ENCODE results near the gene ADAM19.

The ADAM19 gene

DNA sequence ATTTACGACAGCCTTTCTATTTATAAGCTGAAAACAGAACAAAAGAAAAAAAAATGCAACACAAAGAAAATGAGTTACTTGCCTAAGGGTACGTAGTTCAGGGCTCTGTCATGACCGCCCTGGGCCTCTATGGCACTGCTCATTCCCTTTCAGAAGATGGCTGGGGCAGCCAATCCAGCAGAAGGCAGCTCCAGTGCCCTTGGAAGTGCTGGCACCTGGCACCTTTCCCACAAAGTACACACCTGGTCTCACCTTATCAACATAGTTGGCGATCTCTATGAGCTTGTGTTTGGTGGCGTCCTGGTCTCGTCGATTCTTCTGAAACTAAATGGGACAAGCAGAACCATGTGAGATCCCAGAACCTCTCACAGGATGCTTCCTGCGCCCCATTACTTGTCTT is 62.4 kb downstream of the ADAM19 start:
- TF ChIP-seq, protein P1, sequence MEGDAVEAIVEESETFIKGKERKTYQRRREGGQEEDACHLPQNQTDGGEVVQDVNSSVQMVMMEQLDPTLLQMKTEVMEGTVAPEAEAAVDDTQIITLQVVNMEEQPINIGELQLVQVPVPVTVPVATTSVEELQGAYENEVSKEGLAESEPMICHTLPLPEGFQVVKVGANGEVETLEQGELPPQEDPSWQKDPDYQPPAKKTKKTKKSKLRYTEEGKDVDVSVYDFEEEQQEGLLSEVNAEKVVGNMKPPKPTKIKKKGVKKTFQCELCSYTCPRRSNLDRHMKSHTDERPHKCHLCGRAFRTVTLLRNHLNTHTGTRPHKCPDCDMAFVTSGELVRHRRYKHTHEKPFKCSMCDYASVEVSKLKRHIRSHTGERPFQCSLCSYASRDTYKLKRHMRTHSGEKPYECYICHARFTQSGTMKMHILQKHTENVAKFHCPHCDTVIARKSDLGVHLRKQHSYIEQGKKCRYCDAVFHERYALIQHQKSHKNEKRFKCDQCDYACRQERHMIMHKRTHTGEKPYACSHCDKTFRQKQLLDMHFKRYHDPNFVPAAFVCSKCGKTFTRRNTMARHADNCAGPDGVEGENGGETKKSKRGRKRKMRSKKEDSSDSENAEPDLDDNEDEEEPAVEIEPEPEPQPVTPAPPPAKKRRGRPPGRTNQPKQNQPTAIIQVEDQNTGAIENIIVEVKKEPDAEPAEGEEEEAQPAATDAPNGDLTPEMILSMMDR (IDR thresholded peaks at IDR 0.05): no peak

DNA sequence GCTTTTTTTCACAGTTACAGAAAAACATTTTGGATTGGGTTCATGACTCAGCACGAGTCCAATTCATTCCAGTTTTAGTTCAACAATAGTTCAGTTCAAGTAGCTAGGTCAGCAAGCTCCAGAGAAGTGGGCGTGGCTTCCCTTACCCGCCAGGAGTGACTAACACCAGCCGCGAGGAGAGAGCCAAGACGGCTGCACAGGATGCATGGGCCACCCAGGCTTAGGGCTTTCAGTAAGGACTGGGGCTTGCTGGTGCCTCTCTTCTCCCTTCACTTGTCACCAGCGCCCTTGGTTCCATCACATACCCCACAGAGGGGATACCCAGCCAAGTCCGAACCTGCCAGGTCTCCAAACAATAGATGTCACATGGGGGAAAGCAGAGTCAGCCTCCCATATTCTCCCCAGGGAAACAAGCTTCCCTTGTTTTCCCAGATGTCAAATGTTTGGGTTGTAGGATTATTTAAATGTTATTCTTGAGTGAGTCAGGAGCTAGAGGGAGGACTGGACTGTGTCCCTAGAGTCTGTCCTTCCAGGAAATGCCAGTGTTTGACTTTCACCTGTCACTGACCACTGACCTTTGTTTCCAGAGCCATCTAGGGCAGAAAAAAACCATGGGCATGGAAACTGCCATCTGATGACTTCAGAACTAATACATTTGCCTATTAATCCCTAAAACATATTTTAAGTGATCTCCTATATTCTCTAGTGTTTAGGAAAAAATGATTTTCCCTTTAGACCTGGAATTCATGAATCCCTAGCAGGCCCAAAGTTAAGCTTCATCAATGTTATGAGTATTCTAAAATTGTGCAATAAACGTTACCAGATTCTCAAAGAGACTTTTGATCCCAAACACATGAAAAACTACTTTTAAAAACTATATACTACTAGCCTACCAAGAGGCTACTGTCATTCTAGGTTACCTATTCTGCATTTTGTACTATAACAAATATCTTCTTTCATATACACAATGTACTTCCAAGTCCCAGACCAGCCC is 63.6 kb downstream of the ADAM19 start:
- TF ChIP-seq, protein P1 (IDR thresholded peaks at IDR 0.05): no peak

DNA sequence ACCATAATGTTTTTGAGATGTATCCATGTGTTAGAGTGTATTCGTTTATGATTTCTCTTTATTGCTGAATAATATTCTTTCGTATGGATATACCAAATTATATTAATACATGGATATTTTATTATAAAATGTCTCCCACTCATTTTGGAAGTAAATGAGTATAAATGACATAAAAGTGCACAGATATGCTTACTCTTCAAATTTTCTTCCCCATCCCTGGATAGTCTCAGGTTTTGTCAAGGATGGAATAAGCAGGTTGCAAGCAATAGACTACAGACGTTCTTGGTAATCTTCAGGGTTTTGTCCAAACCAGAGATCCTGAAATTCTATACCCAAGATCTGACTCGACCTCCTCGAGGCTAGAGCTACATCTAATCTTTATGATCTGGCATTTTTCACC is 64.9 kb downstream of the ADAM19 start:
- TF ChIP-seq, protein P1 (IDR thresholded peaks at IDR 0.05): no peak

DNA sequence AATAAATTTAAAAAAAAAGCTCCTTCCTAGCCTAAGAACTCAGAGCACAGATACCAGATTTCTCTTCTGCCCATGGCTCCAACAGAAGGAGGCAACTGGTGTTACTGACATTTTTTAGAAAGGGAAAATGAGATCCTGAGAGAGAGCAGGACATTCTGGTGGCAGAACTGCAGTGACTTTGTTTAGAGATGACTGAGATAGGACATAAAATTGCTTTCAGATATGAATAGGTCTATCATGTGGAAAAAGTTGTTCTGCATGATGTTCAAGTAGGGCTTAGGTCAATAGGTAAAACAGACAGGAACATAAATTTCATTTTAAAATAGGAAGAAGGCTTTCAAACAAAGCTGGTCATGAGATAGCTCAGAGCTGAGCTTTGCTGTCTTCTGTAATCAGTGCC is 66.0 kb downstream of the ADAM19 start:
- TF ChIP-seq, protein P1 (IDR thresholded peaks at IDR 0.05): no peak

DNA sequence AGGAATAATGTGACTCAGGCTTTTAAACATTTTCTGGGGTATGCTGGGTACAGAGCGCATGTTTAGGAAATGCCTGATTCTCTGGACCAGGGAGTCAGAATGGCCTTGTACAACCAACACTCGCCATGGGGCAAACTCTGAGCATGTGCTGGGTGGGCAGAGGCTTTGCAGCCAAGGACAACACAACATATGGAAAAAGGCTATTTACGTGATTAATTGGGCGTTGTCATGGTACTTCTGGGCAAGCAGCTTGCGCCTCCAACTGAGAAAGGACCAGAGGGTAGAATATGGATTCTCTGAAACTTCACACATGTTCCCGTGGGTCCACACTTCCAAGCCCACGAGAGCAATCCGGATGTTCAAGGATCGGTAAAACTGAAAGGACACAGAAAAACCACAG is 66.5 kb downstream of the ADAM19 start:
- TF ChIP-seq, protein P1 (IDR thresholded peaks at IDR 0.05): no peak

DNA sequence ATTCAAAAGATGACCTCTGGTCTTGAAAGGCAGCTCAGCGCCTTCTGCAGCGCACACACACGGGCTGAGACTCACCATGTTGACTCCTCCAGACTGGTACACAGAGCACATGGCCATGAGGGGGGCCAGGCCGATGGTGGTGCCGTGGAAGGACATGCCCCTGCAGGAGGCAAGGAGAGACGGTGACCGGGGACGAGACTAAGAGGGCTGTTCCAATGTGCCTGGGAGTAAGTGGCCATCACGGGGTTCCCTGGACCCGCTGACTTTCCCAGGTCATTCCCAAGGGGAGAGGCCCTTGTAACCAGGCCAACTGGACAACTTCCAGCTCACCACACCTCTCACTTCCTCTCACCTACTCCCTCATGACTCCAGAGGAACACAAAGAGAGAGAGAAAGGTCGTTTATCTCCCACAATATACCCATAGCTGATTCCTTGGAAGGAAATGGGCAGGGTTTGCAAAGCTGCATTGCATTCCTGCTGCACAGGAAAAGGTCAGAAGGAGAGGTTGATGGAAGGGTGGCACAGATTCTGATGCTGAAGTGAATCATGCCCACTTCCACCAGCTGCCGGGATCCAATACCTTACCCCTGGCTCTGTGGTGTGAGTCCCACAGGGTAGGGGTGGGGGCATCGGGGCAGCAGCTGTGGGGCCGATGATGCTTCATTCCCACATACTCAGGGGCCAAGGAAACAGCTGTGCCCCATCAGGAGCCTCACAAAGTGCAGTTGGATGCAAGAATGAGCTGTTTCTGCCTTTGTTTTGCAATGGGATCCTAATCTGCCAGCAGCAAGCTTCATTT is 68.4 kb downstream of the ADAM19 start:
- TF ChIP-seq, protein P1 (IDR thresholded peaks at IDR 0.05): no peak

DNA sequence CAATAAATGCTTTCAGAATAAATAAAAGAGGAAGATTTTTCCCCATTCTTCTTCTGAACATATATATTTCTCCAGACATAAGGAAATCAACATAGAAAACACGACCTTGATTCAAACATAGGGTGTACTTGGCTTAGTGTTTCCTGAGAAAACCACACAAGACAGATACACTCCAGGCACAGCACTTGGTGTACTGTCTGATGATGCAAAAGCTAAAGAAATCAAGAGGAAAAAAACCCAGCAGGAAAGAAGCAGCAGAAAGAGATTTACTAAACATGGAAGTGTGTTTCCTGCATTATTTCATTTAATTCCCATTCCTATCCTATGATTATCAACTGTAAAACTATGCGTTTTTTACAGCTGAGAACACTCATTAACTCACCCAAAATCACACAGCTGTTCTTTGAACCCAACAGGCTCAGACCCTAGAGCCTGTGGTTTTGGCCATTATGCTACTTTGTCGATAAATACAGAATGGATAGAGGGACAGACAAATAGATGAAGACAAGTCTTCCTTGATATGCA is 69.4 kb downstream of the ADAM19 start:
- TF ChIP-seq, protein P1 (IDR thresholded peaks at IDR 0.05): no peak

Measured in LNCAP (cell line).